Endothelial cell of umbilical vein (primary cell): ENCODE measurements around the gene PARP6. TPM values are rescaled to one million over a fixed set of nuclear protein-coding genes. Genes with fewer than 3 reads are reported as not detected.

Source experiments
- BruUV-seq: library from RNA; stranded (reverse); fragments of 400-500 nt; replicated peaks from 2 replicates; lab custom pipeline; 2021; lab: Mats Ljungman, UMichigan
- CTCF ChIA-PET: fragments of 300-600, 350-600 bp; sonication (Branson Sonifier 250); formaldehyde crosslinking; loops from one replicate; lab custom pipeline; 2021; ENCODE audit warnings: antibody characterized with exemption, inconsistent platforms; lab: Charles Lee
- POLR2A ChIA-PET: fragments of 300-600, 350-600 bp; sonication (Branson Sonifier 250); formaldehyde crosslinking; loops from one replicate; lab custom pipeline; 2021; ENCODE audit warnings: antibody characterized with exemption, inconsistent platforms; lab: Charles Lee
- DNase-seq: peaks from one replicate; pipeline ENCODE4 v3.0.0-alpha.2; 2011; ENCODE audit warnings: low read depth, low spot score
- FAIRE-seq: peaks from 2 replicates; lab custom pipeline; 2011; peaks lifted over from hg19 to GRCh38; lab: Jason Lieb, UNC
- H2AFZ ChIP-seq: 2 replicates; pipeline ENCODE4 v1.6.0; 2012; ENCODE audit warnings: low read depth, low read length, control low read depth, inconsistent platforms
- H3K27ac ChIP-seq: 2 replicates; pipeline ENCODE4 v1.5.1; 2011; ENCODE audit warnings: low read depth, mild to moderate bottlenecking, control low read depth, low read length, moderate library complexity; ENCODE audit not compliant: insufficient read depth
- H3K27me3 ChIP-seq, 2 experiments: 2 replicates each; pipeline versions ENCODE4 v1.6.0 to v1.6.1; 2011; ENCODE audit warnings: low read length in 2 of 2, mixed read lengths in 1 of 2; ENCODE audit not compliant: control insufficient read depth in 2 of 2, insufficient read depth in 2 of 2
- H3K36me3 ChIP-seq, 2 experiments: 2 replicates in 1 of 2; 3 replicates in 1 of 2; pipeline ENCODE4 v1.5.1; 2011; ENCODE audit warnings: low read length in 2 of 2, mild to moderate bottlenecking in 1 of 2, moderate library complexity in 1 of 2; ENCODE audit not compliant: control insufficient read depth in 2 of 2, insufficient read depth in 2 of 2; ENCODE audit errors: extremely low read depth in 1 of 2
- H3K4me1 ChIP-seq: 3 replicates; pipeline ENCODE4 v1.5.1; 2011; ENCODE audit warnings: mild to moderate bottlenecking, low read length; ENCODE audit not compliant: control insufficient read depth, insufficient read depth; ENCODE audit errors: extremely low read depth
- H3K4me2 ChIP-seq: 2 replicates; pipeline ENCODE4 v1.6.1; 2011; ENCODE audit warnings: low read length, control low read depth, mixed read lengths; ENCODE audit not compliant: insufficient read depth
- H3K4me3 ChIP-seq, 3 experiments: fragments of 200-600 bp in 1 of 3; sonication (generic), shearing (Covaris generic) in 1 of 3; replicated peaks in 1 of 3; 2 replicates each; pipeline ENCODE4 v1.5.1; 2011 to 2016; ENCODE audit warnings: control low read depth in 3 of 3, low read length in 3 of 3, mild to moderate bottlenecking in 2 of 3, inconsistent platforms in 1 of 3, low read depth in 1 of 3, moderate library complexity in 1 of 3; ENCODE audit not compliant: insufficient read depth in 1 of 3
- H3K79me2 ChIP-seq: 2 replicates; pipeline ENCODE4 v1.6.0; 2012; ENCODE audit warnings: low read length, inconsistent platforms; ENCODE audit not compliant: control insufficient read depth, insufficient read depth
- H3K9ac ChIP-seq: replicated peaks from 2 replicates; pipeline ENCODE3; 2011; ENCODE audit warnings: low read length, control low read depth; ENCODE audit not compliant: insufficient read depth; ENCODE audit errors: extremely low read depth
- H3K9me1 ChIP-seq: replicated peaks from 3 replicates; pipeline ENCODE4 v1.6.0; 2011; ENCODE audit warnings: mild to moderate bottlenecking, low read length; ENCODE audit not compliant: control insufficient read depth, insufficient read depth; ENCODE audit errors: extremely low read depth
- H3K9me3 ChIP-seq: replicated peaks from 2 replicates; pipeline ENCODE4 v1.5.1; 2012; ENCODE audit warnings: low read length, inconsistent platforms; ENCODE audit not compliant: control insufficient read depth, insufficient read depth
- H4K20me1 ChIP-seq: replicated peaks from 2 replicates; pipeline ENCODE3; 2011; ENCODE audit warnings: mild to moderate bottlenecking, low read length; ENCODE audit not compliant: control insufficient read depth, insufficient read depth; ENCODE audit errors: extremely low read depth
- EZH2 ChIP-seq: IDR thresholded peaks from 2 replicates; pipeline ENCODE4 v1.6.1; 2012; ENCODE audit warnings: borderline replicate concordance, low read depth, mild to moderate bottlenecking, moderate library complexity, low read length, inconsistent platforms; ENCODE audit not compliant: severe bottlenecking
- FOS ChIP-seq: IDR thresholded peaks from 2 replicates; pipeline ENCODE4 v1.6.1; 2011; ENCODE audit warnings: mild to moderate bottlenecking, low read length, moderate library complexity, borderline replicate concordance; ENCODE audit not compliant: insufficient read depth
- GATA2 ChIP-seq: IDR thresholded peaks from 2 replicates; pipeline ENCODE4 v1.7.0; 2011; ENCODE audit warnings: low read depth, mild to moderate bottlenecking, moderate library complexity, mixed read lengths, low read length; ENCODE audit not compliant: insufficient read length, insufficient read depth
- JUN ChIP-seq: IDR thresholded peaks from 2 replicates; pipeline ENCODE4 v1.6.1; 2011; ENCODE audit warnings: borderline replicate concordance, low read depth; ENCODE audit not compliant: insufficient read length, insufficient read depth
- MYC ChIP-seq: IDR thresholded peaks from one replicate; pipeline ENCODE4 v1.6.1; 2011; ENCODE audit warnings: mild to moderate bottlenecking, low read depth, low read length
- POLR2A ChIP-seq: IDR thresholded peaks from 2 replicates; pipeline ENCODE4 v1.6.1; 2012; ENCODE audit warnings: low read depth, mild to moderate bottlenecking, control low read depth, low read length
- POLR2AphosphoS5 ChIP-seq: IDR thresholded peaks from 2 replicates; pipeline ENCODE4 v1.6.1; 2012; ENCODE audit warnings: low read depth, mild to moderate bottlenecking, control low read depth, low read length, moderate library complexity; ENCODE audit not compliant: insufficient read depth
- dilution Hi-C: fragments of 300-500 bp; cut with MboI; formaldehyde crosslinking; loops from one replicate; pipeline ENCODE4 v1.15.0; 2019; ENCODE audit warnings: low sequenced_read_pairs; ENCODE audit not compliant: extremely low pct_ligation_motif_present
- intact Hi-C: fragments of 100-400 bp; cut with micrococcal nuclease; formaldehyde crosslinking; loops from one replicate; pipeline ENCODE4 v1.10.0; 2022
- polyA plus RNA-seq, 4 experiments: library from polyadenylated mRNA; depleted of rRNA in 3 of 4; stranded (reverse) in 3 of 4; unstranded in 1 of 4; fragments of >200 nt; gene quantifications; 2 replicates each; pipeline versions ENCODE4 v1.2.1 to v1.2.3, GENCODE V29; 2011 to 2012; ENCODE audit warnings: missing spikeins in 1 of 4
- total RNA-seq: library from RNA; stranded (reverse); gene quantifications from 2 replicates; pipeline ENCODE4 v1.2.3, GENCODE V29; 2021
- TF ChIP-seq, protein P1 (sequence below), 2 donors: IDR thresholded peaks; 1 replicate in 1 of 2; 2 replicates in 1 of 2; pipeline ENCODE4 v1.5.1; 2011; ENCODE audit warnings: low read length in 2 of 2, mild to moderate bottlenecking in 2 of 2, moderate library complexity in 2 of 2, control low read depth in 1 of 2, inconsistent platforms in 1 of 2, low read depth in 1 of 2; ENCODE audit not compliant: insufficient read depth in 1 of 2; ENCODE audit errors: extremely low read depth in 1 of 2
- TF ChIP-seq, protein P2 (sequence below): IDR thresholded peaks from 2 replicates; pipeline ENCODE4 v1.6.1; 2011; ENCODE audit not compliant: insufficient read depth, insufficient read length

PARP6 gene
- total and polyA plus RNA-seq, 2 donors (not counting 3 experiments of a cell fraction or from before 2014, with no cell fraction given) = 41.1 to 53.3 TPM

DNA sequence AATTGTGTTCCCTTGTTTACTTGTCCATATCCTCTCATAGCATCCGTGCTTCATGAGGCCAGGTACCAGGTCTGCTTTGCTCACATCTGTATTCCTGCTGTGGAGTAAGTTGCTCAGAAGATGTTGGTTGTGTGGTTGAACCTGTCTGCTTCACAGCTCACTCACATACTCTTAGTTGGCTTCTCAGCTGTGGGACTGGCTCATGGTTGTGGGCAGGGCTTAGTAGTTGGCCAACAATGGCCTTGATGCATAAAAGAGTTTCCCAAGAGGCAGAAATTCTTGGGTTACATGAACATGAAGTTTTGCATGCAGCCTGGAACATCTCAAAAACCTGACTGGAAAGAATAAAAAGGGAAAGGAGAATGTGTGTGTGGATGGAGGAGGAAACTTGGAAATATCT is 30.6 kb upstream of the PARP6 start:
- ChIA-PET POLR2A (no interaction called here), CTCF (interaction anchor here (1.0 to 1.8 kb wide), 2 partner anchors 10 to 17 kb away, joined by 3 to 11 read pairs; no protein-coding TSS in a partner anchor)
- Histone ChIP-seq H3K4me2 (no peak overlapping the region), H3K9ac (no peak overlapping the region), H3K36me3 (no peaks in the 10 kb centered on the region), H3K9me3 (no peaks in the 10 kb centered on the region), H4K20me1 (no peaks in the 10 kb centered on the region), H3K9me1 (no peaks in the 10 kb centered on the region), H3K4me1 (no peaks in the 10 kb centered on the region), H3K79me2 (no peaks in the 10 kb centered on the region), H3K4me3 (no peak overlapping the region), H3K27me3 (peaks cover 0 to 2% of the 10 kb centered on the region in 2 experiments), H3K27ac (no peak overlapping the region), H2AFZ (no peak overlapping the region)
- BruUV-seq = no TSS peak
- no peak for DNase-seq
- TF ChIP-seq GATA2 (no peak), EZH2 (no peak), MYC (no peak), POLR2A (no peak), FOS (no peak), POLR2AphosphoS5 (no peak), JUN (no peak)
- TF ChIP-seq, protein P1, sequence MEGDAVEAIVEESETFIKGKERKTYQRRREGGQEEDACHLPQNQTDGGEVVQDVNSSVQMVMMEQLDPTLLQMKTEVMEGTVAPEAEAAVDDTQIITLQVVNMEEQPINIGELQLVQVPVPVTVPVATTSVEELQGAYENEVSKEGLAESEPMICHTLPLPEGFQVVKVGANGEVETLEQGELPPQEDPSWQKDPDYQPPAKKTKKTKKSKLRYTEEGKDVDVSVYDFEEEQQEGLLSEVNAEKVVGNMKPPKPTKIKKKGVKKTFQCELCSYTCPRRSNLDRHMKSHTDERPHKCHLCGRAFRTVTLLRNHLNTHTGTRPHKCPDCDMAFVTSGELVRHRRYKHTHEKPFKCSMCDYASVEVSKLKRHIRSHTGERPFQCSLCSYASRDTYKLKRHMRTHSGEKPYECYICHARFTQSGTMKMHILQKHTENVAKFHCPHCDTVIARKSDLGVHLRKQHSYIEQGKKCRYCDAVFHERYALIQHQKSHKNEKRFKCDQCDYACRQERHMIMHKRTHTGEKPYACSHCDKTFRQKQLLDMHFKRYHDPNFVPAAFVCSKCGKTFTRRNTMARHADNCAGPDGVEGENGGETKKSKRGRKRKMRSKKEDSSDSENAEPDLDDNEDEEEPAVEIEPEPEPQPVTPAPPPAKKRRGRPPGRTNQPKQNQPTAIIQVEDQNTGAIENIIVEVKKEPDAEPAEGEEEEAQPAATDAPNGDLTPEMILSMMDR (IDR thresholded peaks at IDR 0.05; ENCODE audit: extremely low read depth in 1 of 2, insufficient read depth in 1 of 2, low read depth in 1 of 2, low read length in 2 of 2) = no peak
- TF ChIP-seq, protein P2, sequence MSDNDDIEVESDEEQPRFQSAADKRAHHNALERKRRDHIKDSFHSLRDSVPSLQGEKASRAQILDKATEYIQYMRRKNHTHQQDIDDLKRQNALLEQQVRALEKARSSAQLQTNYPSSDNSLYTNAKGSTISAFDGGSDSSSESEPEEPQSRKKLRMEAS = no peak
- intact Hi-C loops = no loop called here
- no peak for FAIRE-seq
- dilution Hi-C loops = no loop called here
